Occipital lobe (tissue), 2 donors: Measurements from ENCODE around the gene SPON1. TPM values are rescaled to one million over a fixed set of nuclear protein-coding genes. Genes with fewer than 3 reads are reported as not detected.

Source experiments
- DNase-seq: peaks from one replicate; lab custom pipeline; 2025; lab: John Stamatoyannopoulos, UW
- total RNA-seq: library from RNA; depleted of rRNA; stranded (reverse); fragments of >200 nt; gene quantifications from one replicate; pipeline ENCODE4 v1.2.3, GENCODE V29; 2014

The SPON1 gene
- total RNA-seq, 1 donor from 2014 or later: 31.5 TPM

- DNase-seq: no peak
Observed at GRCh38 chr11:13944016-13944415, 18.5 kb upstream of the SPON1 start.

- no peak for DNase-seq
Observed at GRCh38 chr11:13944911-13945425, 17.6 kb upstream of the SPON1 start.

- no peak for DNase-seq
Observed at GRCh38 chr11:13947379-13947778, 15.1 kb upstream of the SPON1 start.

- DNase-seq: no peak
Observed at GRCh38 chr11:13949876-13950275, 12.6 kb upstream of the SPON1 start.

GRCh38 chr11:13952221-13952620, 10.3 kb upstream of the SPON1 start:
- no peak for DNase-seq

- no peak for DNase-seq
Observed at GRCh38 chr11:13952668-13953067, 9.9 kb upstream of the SPON1 start.

- no peak for DNase-seq
Observed at GRCh38 chr11:13954591-13954990, 7.9 kb upstream of the SPON1 start.

- peak; percentile 16 for DNase-seq
Observed at GRCh38 chr11:13955971-13956421, 6.5 kb upstream of the SPON1 start.

GRCh38 chr11:13956988-13957387, 5.5 kb upstream of the SPON1 start:
- no peak for DNase-seq

- no peak for DNase-seq
Observed at GRCh38 chr11:13958641-13959400, 3.7 kb upstream of the SPON1 start.

- DNase-seq: no peak
Observed at GRCh38 chr11:13962198-13962561, 343 bp upstream of the SPON1 start.

- no peak for DNase-seq
Observed at GRCh38 chr11:13963169-13963948, 836 bp downstream of the SPON1 start.

- no peak for DNase-seq
Observed at GRCh38 chr11:13963949-13964770, 1.6 kb downstream of the SPON1 start.

GRCh38 chr11:13964771-13965074, 2.2 kb downstream of the SPON1 start:
- no peak for DNase-seq

- DNase-seq: no peak
Observed at GRCh38 chr11:13965337-13965736, 2.8 kb downstream of the SPON1 start.

GRCh38 chr11:13966013-13966412, 3.5 kb downstream of the SPON1 start:
- no peak for DNase-seq

- DNase-seq: no peak
Observed at GRCh38 chr11:13966486-13966885, 4.0 kb downstream of the SPON1 start.

GRCh38 chr11:13970986-13971385, 8.5 kb downstream of the SPON1 start:
- DNase-seq: no peak

GRCh38 chr11:13972043-13972910, 9.8 kb downstream of the SPON1 start:
- no peak for DNase-seq

- no peak for DNase-seq
Observed at GRCh38 chr11:13972944-13973343, 10.4 kb downstream of the SPON1 start.

GRCh38 chr11:13974631-13975030, 12.1 kb downstream of the SPON1 start:
- no peak for DNase-seq
